UCSD-AML1 (cell line): ENCODE results near the gene ATG5.
"Not testable (repeated sequence)": the region's sequence is repeated elsewhere in the genome, so short reads cannot be mapped to it uniquely, and the experiment has no call there.

Experiments
- DNase-seq: peaks from one replicate; lab custom pipeline; 2025; ENCODE audit not compliant: unreplicated experiment; lab: John Stamatoyannopoulos, UW

Gene ATG5

GRCh38 chr6:106315765-106316374 is 9.7 kb downstream of the ATG5 start:
- no peak for DNase-seq

DNA sequence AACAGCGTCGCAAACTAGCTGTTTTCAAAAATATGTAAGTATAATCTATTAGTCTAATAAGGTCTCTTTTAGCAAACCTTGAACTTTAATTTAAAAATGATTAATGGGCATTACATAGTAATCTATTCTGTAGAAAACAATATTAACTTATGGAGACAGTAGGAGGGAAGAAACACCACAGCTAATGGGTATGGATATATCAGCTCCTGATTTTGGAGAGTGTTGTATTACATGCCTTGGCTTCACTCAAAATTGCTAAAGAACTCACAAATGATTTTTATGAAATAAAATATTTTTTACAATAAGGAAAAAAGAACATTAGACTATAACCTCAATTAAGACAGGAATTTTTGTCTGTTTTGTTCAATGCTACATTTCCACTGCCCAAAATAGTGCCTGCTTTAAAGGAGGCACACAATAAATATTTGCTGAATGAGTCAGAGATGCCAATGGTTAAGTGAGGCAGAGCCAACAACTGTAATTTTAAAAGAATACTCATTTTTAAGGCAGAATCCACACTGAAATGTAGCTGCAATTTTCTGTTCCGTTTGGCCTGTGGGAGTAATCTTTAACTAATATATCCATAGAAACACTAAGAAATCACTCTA is 15.7 kb downstream of the ATG5 start:
- DNase-seq, result no peak

DNA sequence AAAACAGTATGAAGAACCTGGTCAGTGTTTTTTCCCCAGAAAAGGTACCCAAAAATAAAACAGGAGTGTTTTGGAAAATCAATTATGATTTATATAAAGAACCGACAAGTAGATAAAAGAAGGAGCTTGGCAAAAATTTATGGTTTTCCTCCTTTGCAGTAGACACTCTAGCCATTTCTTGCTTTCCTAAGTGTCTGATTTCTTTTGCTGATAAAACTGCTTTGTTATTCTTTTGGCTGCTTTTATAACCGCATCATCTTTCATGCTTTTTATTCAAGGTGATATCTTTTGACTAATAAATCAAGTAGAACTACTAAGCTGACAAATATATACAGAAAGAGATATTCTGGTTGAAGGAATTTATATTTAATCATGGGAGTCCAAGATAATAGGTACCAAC is 16.6 kb downstream of the ATG5 start:
- DNase-seq, result no peak

- no peak for DNase-seq
These were observed 19.8 kb downstream of the ATG5 start for GRCh38 chr6:106305740-106306139.

DNA sequence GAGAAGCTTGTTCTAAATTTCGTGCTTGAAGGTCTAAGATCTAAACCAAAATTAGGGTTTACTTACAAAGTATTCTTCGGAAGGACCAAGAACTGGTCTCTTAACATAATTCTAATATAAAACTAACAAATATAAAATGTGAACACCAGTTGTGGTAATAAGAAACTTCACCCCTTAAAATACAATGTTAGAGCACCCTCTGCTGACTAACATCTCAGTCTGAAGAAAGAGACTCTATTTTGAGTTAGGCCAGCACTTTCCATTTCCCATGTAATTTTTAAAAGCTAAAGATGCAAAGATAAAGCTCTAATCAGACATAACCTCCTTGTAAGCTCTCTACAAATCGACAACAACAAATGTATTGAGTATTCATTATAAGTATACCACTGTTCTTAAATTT is 24.6 kb downstream of the ATG5 start:
- no peak for DNase-seq

DNA sequence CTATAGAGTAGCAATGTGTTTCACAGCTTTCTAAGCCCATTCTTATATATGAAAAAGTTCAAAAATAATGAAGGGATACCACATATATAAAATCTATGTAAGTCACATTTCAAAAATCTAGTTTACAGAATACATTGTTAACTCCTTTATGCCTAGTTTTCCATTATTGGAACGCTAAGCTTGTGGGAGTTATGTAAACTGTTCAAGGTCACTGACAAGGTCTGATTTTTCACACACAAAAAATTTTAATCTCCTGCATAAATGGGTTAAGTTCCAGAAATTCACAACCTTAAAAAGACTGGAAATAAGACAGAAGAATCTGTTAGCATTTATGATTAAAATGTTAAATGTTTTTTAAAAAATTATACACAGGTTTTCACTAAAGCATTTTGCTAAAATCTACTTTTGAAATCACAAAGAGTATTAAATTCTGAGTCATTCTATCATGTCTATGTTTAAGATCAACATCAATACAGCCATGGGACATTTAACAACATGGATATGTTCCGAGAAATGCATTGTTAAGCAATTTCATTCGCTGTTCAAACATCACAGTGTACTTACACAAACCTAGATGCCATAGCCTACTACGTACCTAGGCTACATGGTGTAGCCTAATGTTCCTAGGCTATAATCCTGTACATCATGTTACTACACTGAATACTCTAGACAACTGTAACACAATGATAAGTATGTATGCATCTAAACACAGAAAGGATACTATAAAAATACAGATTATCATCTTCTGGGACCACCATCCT is 25.4 kb downstream of the ATG5 start:
- no peak for DNase-seq

- no peak for DNase-seq
These were observed 32.4 kb downstream of the ATG5 start for GRCh38 chr6:106293116-106293515.

DNA sequence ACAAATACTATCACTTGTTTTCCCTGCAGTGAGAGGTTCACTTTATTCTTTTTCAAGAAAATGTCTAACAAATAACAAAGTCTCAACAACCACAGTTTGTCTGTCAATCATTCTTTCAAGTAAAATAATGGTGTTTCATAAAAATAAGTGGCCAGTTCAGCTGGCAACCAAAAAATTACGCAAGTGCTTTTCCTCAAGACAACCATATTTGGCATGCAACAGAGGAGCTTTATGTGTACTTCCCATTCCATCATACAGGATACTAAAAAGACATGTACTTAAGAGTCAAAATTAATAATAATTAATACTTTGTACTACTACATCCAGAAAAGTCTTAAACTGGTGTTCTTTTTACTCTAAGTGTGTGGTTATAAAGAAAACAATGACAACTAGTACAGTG is 34.6 kb downstream of the ATG5 start:
- DNase-seq, result no peak

DNA sequence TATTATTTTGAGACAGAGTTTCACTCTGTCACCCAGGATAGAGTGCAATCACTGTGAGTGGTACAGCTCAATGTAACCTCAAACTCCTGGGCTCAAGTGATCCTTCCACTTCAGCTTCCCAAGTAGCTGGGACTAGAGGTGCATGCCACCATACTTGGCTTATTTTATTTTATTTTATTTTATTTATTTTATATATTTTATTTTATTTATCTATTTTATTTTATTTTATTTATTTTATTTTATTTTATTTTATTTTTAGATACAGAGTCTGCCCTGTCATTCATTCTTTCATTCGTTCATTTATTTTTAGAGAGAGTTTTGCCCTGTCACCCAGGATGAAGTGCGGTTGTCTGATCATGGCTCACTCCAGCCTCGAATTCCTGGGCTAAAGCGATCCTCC is 35.5 kb downstream of the ATG5 start:
- no peak for DNase-seq

DNA sequence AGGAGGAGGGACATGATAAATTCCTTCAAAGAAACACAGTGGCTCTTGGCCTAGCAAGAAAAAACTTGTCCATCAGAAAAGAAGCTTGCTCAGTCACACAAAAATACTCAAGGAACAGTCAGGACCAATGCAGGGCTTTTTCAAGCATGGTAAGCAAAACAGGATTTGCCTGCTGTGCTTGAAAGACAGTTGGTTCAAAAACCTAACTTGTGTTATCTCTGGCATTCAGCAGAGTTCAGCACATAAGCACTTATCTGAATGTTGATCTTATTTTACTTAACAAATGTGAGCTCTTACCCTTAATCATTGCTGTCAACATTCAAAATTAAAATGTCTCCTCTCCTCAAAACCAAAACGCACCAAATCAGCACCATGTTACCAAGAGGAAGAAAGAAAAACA is 38.3 kb downstream of the ATG5 start:
- DNase-seq, result no peak

- DNase-seq, result no peak
These were observed 38.8 kb downstream of the ATG5 start for GRCh38 chr6:106286746-106287145.

GRCh38 chr6:106283481-106283880 is 42.1 kb downstream of the ATG5 start:
- DNase-seq, result no peak

DNA sequence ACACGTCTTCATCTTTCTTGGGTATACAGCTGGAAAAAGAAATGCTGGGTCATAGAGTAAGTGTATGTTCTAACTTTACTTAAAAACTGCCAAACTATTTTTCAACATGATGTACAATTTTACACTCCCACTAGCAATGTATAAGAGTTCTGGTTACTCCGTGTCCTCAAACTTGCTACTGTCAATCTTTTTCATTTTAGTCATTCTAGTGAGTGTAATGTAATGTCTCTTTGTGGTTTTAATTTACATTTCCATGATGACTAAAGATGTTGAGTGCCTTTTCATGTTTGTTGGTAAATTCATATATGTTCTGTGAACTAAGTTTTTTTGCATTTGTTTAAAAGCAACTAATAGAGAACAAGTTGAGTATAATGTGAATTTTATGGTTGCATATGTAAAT is 43.9 kb downstream of the ATG5 start:
- no peak for DNase-seq

- no peak for DNase-seq
These were observed 44.5 kb downstream of the ATG5 start for GRCh38 chr6:106281088-106281487.

GRCh38 chr6:106279179-106279578 is 46.4 kb downstream of the ATG5 start:
- no peak for DNase-seq

DNA sequence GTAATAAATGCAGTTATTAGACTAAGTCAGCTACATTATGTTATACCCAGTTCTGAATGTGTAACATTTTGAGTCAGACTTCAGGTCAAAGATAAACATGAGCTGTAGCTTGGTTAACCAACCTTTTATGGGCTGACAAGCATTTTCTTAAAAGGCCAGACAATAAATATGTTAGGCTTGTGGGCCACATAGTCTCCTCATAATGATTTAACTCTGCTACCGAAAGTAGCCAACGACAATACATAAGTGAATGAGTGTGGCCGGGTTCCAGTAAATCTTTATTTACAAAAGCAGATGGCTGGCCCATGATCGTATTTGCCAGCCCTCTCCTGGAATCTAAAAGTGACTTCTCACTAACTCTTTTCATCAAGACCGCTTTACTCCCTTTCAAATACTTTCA is 49.9 kb downstream of the ATG5 start:
- no peak for DNase-seq

GRCh38 chr6:106273087-106273486 is 52.5 kb downstream of the ATG5 start:
- no peak for DNase-seq

- DNase-seq, result no peak
These were observed 53.3 kb downstream of the ATG5 start for GRCh38 chr6:106272287-106272686.

DNA sequence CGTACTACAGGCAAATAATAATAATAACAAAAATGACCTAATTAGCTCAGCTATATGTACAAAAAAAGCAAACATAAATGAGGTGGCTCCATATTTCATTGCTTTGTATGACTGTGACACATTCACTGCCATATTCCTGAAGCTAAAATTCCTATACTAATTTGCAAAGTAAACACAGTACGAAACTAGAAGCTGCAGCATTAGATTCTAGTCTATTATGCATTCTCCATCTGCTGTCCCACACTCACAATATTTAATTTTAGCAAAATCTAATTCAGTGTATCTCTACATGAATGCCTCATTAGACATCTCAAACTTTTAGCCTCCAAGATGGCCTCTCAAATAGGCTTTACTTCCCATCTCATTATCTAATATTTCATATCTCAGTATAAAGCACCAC is 55.1 kb downstream of the ATG5 start:
- no peak for DNase-seq

DNA sequence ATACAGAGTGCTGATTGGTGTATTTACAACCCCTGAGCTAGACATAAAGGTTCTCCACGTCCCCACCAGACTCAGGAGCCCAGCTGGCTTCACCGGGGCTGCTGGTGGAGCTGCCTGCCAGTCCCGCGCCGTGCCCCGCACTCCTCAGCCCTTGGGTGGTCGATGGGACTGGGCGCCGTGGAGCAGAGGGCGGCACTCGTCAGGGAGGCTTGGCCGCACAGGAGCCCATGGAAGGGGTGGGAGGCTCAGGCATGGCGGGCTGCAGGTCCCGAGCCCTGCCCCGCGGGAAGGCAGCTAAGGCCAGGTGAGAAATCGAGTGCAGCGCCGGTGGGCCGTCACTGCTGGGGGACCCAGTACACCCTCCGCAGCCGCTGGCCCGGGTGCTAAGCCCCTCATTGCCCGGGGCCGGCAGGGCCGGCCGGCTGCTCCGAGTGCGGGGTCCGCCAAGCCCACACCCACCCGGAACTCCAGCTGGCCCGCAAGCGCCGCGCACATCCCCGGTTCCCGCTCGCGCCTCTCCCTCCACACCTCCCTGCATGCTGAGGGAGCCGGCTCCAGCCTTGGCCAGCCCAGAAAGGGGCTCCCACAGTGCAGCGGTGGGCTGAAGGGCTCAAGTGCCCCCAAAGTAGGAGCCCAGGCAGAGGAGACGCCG is 56.2 kb downstream of the ATG5 start:
- not testable (repeated sequence) for DNase-seq

DNA sequence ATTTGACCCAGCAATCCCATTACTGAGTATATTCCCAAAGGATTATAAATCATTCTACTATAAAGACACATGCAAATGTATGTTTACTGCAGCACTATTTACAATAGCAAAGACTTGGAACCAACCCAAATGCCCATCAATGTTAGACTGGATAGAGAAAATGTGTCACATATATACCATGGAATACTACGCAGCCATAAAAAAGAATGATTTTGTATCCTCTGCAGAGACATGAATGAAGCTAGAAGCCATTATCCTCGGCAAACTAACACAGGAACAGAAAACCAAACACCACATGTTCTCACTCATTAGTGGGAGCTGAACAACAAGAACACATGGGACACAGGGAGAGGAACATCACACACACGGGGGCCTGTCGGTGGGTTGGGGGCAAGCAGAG is 57.1 kb downstream of the ATG5 start:
- DNase-seq, result not testable (repeated sequence)

- not testable (repeated sequence) for DNase-seq
These were observed 61.1 kb downstream of the ATG5 start for GRCh38 chr6:106264433-106264832.
